HG03039 (cell line): Measurements from ENCODE around the gene SLC38A10.

Experiments
- ATAC-seq: cut with Tn5 transposase; IDR thresholded peaks from one replicate; pipeline ENCODE4 v1.9.1; 2021; ENCODE audit warnings: mild to moderate bottlenecking, moderate library complexity; ENCODE audit not compliant: unreplicated experiment

SLC38A10 gene

DNA sequence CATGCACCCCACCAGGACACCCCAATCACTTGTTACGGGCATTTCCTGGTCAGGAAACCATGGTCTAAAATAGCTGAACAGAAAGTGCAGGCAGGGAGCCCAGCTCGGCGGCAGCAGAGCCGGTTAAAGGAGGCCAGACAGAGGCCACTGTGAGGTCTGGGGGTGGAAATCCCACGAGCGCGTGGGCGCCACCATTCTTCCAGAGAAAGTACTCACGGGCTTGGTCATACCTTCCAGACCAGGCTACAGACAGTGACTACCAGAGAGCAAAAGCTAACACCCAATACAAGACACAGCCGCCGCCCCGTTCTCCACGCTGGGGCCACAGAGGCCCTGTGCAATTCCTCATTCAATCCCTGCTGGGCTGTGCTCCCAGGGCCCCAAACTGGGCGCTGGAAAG, 84.2 kb downstream of the SLC38A10 start:
- ATAC-seq: no peak

DNA sequence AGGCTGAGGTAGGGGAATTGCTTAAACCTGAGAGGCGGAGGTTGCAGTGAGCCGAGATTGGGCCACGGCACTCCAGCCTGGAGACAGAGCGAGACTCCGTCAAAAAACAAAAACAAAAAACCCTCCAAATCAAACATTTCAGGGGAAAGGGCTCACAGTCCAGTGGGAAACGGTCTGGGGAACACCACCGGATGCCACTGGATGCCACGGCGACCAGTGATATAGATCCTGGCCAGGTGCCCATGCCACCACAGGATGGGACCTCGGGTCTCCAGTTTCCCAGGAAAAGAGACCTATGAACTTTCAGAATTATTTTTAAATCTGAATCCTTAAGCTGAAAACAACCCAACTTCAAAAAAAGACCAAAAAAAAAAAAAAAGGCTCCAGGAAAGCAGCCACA, 84.6 kb downstream of the SLC38A10 start:
- ATAC-seq: no peak

DNA sequence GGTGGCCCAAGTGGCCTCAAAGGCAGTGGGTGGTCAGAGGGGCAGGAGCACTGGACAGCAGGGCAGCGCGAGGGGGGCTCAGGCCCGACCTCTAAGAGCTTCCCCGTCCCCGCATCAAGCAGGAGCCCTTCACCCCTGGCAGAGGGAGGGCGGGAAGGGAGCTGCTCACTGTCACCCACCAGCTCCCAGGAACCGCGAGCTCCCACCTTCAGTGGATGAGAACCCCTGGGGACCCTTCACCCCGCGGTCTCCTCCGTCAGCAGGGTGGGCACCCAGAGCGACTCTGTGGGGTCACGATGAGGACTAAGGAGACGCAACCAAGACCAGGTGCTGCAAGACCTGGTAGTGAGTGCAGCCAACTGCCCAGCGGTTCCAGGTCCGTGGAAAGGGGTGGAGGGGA, 86.0 kb downstream of the SLC38A10 start:
- no peak for ATAC-seq

DNA sequence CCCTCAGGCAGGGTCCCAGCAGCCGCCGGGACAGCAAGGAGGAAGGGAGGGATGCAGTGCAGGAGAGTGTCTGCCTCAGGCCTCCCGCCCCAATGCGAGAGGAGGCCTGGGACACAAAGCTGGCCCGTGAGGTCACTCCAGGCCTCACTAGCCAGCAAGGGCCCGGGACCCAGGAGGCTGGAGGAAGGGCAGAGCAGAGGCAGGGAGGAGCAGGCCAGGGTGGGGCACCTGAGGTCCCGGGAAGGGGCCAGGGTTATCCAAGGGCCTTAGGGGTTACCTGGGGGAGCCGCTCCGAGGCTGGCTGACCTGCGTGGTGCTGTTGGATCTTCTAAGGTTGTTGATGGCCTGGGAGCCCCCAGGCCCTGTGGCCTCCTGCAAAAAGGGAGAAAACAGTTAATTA, 86.5 kb downstream of the SLC38A10 start:
- no peak for ATAC-seq

DNA sequence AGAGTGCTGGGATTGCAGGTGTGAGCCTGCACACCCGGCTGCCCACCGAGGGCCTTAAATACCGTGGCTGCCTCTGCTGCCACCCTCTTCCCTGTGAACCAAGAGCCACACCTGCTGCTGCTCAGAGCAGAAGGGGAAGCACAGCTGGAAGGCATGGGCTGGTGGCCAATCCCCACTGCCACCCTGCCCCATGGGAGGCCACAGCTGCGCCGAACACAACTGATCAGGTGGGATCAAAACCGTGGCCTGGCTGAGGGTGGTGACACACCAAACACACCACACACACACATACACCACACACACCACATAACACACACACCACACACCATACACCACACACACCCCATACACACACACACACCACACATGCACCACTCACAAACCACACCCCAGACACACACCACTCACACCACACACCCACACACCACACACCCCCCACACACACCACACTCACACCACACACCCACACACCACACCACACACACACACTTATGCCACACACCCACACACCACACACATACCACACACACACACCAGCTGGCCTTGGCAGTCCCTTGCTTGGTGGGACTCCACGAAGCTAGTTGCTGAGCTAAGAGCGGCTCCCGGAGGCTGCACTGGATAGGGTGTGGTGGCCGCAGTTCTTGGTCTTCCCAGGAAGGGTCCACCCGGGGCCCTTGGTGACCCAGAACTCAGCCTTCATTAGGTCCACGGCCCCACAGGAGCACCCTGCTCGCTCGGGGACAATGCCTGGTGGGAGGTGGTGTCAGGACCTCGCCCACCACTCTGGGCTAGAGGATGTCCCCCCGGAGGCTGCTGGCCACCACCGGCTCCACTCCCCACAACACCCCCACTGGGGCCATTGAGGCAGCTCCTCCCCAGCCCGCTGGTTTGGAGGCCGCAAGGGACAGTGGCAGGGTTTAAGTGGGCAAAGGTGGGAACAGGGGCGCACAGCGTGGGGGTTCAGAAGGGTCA, 87.2 kb downstream of the SLC38A10 start:
- ATAC-seq: no peak

DNA sequence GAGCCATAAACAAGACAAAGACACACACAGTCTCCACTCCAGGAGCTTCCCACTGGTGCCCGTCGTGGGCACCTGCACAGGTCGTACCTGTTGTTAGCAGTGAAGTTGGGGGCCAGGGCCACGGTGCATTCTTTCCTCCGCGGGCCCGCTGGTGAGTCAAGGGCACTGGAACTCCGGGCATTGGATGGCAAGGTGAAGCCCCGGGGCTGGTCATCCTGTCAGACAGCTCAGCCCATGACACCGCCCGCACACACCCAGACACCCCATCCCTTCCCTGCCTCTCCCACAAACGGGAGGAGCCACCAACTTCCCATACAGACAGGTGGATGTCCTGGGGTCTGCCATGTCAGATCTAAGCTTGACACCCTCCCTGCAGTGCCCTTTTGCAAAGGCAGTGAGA, 88.5 kb downstream of the SLC38A10 start:
- no peak for ATAC-seq

DNA sequence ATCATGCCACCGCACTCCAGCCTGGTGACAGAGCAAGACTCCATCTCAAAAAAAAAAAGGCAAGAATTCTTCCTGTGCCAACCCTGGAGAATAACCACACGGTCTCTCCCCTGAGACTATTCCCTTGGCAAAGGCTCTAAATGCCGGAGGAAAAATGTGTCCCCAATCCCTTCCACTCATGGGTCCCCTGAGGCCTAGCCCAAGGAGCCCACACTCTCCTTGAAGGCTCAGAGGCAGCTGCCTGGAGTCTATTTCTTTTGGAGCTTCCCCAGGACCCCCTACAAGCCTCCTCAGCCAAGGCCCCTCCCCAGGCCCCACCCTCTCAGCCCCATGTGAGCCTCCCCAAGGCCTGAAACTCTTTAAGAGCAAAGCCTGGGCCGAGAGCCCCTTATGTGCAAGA, 88.9 kb downstream of the SLC38A10 start:
- ATAC-seq: no peak

DNA sequence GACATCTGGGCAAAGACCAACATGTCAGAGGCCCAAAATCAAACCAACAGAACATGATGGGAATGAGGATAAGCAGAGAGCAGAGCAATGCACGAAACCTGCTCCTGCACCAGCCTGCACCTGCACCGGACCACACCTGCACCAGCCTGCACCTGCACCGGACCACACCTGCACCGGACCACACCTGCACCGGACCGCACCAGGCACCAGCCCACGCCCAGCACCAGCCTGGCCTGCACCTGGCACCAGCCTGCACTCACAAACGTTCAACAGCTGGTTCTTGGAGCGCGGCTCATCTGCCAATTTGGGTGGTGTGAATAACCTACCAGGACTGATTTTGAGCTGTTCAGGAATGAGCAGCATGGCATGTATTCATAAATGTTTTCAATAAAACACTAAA, 90.5 kb downstream of the SLC38A10 start:
- no peak for ATAC-seq

DNA sequence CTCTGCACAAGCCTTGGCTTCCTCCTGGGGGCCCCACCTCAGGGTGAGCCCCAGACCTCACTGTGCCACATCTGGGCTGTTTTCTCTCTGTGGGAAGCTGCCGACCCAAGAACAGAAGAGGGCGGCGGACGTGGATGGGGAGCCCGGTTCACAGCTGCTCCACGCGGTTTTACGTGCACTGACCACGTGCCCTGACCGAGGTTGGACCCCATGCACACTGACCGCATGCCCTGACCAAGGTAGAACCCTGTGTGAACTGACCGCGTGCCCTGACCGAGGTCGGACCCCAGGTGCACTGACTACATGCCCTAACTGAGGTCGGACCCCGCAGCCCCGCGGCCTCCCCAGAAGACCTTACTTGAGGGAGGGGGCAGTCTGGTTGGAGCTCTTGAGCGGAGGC, 92.0 kb downstream of the SLC38A10 start:
- ATAC-seq: no peak

DNA sequence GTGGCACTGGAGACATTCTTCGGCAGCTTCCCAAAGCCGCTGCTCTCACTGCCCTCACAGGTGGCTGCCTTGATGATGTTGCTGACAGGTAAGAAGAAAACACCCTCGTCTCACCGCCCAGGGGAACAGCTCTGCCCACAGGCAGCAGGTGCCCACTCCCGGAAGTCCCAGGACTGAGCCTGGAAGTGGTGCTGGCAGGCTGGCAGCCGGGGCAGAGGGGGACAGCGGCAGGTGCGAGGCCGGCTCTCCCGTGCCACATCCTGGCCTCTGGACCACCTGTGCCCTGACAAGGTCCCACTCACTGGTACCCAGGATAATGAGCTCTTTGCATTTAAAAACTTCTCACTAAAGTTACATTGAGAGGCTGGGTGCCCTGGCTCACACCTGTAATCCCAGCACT, 92.8 kb downstream of the SLC38A10 start:
- no peak for ATAC-seq

DNA sequence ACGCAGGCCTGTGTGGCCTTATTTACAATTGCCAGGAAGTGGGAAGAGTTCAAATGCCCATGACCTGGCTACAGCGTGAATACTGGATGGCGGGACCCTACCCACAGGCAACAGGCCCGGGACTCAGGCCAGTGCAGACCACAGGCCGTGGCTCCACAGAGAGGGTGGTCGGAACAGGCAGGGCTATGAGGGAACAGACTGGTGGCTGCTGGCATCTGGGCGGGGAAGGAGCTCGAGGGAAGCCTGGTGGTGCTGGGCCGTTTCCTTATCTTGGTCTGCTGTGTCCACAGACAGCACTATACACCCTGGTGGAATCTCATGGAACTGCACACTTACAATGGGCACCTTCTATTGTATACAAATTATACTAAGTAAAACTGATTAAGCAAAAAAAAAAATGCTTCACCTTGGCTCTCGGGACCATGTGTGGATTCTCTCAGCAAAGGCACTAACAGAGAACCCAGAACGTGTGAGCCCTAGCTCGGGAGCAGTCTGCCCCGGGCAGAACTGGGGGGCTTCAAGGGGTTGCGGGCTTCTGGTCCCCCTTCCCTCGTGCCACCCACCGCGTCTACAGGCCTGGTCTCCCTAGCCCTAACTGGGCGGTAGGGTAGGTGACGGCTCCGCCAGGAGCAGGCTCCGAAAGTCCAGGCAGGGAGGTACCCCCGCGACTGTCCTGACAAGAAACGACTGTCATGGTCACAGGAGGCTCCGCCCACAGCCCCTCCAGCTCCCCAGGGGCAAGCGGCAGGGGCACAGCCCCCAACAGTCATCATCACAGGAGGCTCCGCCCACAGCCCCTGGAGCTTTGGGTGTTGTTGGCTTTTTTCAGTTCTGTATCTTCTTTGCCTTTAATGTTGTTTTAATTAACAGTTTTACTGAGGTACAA, 94.2 kb downstream of the SLC38A10 start:
- ATAC-seq: no peak

DNA sequence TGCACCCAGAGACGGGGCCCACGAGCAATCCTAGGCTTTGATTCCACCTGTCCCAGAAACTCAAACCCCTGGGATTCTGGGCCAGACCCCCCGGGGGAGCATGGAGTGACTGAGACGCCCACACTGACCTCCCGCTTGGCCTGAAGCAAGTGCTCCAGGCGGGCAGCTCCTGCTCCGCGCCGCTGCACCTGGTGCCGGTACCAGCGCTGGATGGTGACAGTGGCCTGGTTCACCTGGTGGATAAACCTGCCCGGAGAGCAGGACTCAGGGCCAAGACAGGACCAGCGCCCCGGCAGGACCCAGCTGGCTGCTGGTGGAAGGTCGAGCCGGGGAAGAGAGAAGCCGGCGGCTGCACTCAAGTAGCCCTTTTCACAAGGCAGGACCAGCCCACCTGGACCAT, 94.9 kb downstream of the SLC38A10 start:
- ATAC-seq: no peak

DNA sequence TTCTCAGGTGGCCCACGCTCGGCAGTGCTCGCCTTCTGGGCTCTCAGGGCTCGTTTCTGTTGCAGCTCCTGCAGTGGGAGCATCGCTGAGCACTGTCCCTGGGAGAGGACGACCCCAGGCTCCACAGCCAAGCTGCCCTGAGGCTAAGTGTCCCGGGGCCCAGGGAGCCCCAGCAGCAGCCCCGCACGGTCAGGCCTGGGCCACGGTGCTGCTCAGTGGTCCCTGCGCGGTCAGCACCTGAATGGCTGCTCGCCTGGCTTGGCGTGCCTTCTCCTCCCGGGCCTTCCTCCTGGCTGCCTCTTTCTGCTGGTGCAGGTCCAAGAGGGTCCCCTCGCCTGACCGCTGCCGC, 95.7 kb downstream of the SLC38A10 start:
- no peak for ATAC-seq

DNA sequence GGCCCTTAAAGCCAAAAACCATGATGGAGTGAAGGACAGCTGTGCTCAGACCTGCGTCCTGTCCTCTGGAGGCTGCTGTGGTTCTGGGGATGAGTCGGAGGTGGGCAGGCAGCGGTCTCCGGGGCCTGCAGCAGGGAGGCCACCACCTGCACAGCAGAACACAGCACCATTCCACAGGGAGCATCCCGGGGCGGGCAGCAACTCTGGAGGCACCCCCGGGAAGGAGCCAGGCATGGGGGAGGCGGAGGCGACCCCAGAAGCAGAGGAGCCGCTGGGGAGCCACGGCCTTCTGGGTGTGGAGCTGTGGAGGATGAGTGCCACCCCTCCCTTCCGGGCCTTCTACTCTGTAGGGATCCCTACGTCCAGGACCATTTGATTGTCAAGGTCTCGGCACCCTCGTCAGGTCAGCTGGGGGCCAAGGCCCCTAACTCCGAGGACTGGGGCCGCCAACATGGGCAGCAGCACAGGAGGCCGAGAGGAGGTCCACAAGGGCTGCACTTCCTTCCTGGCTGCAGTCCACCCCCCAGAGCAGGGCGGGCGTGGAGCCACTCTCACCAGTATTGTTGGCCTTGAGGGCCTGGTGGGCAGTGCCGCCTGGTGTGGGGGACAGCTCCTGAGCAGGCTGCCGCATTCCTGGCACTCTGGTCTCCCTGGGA, 96.2 kb downstream of the SLC38A10 start:
- no peak for ATAC-seq

DNA sequence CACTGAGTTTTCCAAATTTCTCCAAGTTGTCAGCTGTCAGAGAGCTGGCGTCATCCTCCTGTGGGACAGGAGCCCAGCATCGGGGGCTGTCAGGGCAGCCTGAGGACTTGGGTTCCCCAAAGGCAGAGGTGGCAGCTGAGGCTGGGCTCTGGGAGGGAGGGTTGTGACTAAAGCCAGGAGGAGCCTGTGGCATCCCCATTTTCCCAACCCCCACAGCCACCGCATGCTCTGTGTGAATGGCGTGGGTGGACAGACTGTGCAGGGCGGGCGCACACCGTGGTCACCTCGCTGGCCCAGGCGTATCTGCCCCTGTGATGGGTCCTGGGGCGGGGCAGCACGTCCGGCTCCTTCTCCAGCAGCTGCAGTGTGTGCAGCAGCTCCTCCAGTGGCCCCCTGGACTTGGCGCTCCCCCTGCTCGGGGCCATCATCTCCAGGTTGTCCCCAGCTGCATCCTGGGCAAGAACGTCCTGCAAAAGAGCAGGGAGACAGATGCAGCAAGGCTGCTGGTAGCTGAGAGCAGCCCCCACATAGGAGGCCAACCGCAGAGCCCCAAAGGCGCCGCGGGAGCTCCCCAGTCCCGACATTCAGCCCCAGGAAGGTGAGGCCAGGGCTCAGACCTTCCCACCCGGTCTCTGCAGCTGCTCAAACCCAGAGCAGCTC, 97.1 kb downstream of the SLC38A10 start:
- no peak for ATAC-seq

DNA sequence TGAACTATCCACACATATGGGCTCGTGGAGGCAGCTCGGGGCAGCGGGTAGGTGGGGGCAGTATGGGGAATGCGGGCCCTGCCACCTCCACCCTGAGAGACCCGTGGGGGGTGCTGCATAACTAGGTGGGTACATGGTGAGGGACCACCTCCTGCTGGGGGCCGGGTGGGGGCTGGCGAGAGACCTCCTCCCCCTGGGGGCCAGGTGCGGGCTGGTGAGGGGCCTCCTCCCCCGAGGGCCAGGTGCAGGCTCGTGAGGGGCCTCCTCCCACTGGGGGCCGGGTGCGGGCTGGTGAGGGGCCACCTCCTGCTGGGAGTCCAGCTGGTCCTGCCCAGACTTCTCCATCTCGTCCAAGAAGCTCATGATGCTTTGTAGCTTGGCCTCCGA, 97.7 kb downstream of the SLC38A10 start:
- ATAC-seq: no peak

DNA sequence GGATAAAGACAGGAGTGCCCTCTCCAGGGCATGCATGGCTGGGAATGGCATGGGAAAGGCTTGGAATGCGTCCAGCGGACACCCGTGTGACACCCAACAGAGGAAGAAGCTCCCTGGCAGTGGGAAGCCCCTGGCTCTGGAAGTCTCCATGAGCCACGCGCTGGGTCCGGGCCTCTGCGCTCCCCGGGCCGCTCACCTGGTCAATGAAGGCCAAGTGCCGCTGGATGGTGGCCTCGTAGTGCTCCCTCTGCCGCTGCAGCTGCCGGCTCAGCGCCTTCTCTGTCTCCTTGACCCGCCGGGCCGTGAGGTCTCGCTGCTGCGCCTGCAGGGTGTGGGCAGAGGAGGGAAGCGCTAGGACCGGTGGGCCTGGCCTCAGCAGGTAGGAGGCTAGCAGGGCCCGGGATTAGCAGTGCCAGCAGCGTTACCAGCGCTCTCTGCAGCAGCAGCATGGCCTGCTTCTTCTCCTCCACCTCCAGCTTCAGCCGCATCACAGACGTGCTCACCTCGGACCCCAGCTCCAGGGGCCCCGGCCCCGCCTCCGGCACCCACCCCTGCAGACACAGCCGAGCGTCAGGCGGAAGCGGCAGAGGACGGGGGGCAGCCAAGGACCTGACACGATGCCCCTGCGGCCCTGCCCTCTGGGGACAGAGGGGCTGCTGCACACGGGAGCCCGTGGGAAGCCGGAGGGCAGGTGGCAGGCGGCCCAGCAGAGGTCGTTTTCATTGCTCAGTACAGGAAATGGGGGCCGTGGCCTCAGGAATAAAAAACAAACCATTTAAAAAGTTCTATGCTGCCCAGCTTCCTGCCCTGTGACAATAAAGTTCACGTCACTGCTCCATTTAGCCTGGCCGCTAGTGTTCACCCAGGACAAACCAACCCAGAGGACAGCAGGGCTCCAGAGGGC, 98.3 kb downstream of the SLC38A10 start:
- ATAC-seq: no peak

DNA sequence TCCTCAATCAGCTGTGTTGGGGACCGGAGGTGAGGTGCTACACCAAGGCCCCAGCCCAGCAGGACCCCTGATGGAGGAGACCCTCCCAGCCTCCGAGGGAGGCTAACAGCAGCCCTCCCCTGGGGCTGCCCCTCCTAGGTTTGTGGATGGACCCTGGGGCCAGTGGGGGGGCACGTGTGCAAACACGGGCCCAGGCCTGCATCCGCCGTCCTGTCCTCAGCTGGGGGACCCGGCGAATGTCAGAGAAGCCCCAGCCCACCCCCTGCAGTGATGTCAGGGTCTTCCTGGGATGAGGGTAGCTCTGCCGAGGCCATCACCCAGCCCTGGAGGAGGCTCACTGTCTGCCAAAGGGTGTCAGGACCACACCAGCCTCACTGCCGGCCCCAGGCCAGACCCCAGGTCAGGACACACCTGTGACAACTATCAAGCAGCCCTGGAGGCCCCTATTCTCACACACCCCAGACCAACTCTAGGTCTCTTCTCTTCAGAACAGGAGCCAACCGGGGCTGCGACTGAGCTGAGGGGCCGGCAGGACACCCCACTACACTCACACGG, 99.1 kb downstream of the SLC38A10 start:
- no peak for ATAC-seq
